GM19468 (cell line): ENCODE results near the gene TCTN1.
"Not testable (repeated sequence)": the region's sequence is repeated elsewhere in the genome, so short reads cannot be mapped to it uniquely, and the experiment has no call there.

ENCODE experiments used
- ATAC-seq: cut with Tn5 transposase; IDR thresholded peaks from one replicate; pipeline ENCODE4 v1.9.1; 2021; ENCODE audit warnings: mild to moderate bottlenecking, moderate library complexity, moderate number of reproducible peaks; ENCODE audit not compliant: unreplicated experiment; ENCODE audit errors: extremely low read depth

Gene TCTN1

DNA sequence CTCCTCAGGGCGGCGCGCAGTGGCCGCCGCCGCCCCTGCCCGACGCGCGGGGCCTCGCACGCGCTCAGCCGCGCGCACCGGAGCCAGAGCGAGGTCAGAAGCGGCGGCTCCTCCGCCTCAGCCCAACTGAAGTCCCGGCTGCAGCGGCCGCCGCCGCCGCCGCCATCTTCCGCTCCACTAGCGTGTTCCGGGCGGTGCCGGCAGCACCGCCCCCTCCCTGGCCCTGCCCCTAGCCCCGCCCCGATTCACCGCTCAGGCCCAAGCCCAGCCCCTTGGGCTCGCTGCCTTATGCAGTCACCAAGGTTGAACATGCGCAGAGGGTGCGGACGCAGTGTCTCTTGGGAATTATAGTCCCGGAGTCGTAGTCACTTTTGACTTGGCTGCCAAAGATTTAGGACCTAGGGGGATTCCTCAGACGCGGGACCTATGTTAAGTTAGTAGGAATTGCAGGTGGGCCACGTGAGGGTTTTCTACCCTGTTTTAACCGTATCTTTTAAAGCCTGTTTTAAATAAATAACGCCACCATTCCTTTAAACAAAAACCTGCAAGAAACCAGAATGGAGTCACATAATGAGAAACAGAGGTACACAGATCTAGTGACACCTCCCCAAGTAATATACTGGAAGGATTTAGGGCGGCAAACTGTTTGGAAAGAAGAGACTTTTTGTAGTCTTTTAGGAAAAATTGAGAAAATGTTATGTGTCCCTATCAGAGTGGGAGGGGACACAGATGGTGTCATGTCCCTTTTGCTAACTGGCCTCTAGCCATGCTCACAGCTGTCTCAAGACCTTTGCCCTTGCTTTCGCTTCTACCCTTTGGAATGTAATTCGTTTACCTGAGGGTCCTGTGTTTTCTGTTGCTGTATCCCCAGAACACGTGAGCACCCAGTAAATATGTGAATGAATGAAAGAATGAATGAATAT, 30.5 kb upstream of the TCTN1 start, which contains the start of gene PPTC7:
Gene PPTC7, minus strand, starts transcription at position 182 of the 923 bp plus-strand sequence. CDS start 287 bp downstream, outside the sequence.
- peak; percentile 46 for ATAC-seq

DNA sequence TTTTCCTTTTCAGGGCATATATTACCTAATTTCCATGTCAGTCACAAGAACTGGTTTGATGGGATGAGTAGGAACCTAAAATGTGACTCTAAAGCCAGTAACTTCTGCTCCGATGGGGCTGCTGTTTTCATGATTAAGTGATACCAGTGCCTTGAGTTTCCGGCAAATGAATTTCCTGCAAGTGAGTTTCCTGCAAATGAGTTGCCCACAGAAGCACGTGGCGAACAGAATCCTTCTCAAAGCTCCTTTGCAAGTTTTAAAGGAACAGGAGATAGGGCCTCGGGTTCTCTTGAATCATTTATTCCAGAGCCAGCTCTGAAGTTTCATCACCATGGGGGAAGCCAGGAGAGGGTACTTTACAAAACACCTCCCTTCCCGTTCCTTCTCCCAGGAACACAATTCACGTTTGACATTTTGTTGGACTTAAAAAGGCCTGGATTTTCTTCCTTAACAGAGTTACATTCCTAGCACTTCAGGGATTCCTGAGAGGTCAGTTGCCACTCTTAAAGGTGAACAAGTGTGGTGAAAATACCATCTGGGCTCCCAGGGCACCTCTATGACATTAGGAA, 28.6 kb upstream of the TCTN1 start:
- no peak for ATAC-seq

DNA sequence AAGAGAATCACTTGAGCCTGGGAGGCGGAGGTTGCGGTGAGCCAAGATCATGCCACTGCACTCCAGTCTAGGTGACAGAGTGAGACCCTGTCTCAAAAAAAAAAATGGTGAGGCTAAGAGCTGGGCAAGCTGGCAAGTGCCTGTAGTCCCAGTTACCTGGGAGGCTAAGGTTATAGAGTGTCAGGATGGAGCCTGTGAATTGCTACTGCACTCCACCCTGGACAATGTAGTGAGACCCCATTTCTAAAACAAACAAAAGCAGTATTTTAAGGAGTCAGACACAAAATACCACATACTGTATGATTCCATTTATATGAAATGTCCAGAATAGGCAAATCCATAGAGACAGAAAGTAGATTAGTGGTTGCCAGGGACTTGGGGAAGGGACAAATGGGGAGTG, 26.8 kb upstream of the TCTN1 start:
- ATAC-seq, result not testable (repeated sequence)

DNA sequence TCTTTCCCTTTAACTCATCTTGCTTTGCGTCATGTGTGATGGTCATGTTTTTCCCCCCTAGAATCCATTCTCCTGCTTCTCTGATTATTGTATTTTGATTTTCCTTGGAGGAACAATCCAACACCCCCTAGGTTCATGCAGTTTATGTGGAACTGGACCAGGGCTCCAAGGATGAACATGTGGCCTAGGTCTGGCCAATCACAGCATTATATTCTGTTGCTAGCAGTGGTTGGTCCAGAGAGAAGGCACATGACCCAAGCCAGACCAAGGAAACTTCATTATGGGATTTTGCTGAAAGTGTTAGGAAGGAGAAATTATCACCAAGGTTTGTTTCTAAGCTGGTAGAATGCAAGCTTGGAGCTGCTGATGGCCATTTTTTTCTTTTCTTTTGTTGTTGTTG, 23.9 kb upstream of the TCTN1 start:
- no peak for ATAC-seq

DNA sequence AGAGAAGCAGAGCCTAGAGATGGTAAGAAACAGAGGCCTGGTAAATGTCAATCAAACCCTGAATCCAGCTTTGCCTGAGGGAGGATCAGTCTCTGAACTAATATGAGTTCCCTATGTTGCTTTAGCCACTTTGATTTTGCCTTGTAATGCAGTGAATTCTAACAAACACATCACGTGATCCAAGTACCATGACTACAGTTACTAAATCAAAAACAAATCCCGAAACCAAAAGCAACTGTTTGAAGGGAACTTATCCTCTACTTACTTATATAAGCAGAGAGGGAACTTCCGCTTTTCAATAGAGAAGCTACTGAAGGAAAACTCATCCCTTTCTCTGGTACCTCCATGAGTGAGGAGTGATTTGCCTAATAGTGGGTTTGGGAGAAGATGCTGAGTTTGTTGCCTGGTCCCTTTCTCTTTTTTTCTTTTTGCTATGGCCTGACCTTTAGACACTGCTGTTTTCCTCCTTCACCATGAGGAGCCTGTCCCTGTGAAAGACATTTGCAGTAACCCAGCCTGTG, 23.1 kb upstream of the TCTN1 start:
- no peak for ATAC-seq

DNA sequence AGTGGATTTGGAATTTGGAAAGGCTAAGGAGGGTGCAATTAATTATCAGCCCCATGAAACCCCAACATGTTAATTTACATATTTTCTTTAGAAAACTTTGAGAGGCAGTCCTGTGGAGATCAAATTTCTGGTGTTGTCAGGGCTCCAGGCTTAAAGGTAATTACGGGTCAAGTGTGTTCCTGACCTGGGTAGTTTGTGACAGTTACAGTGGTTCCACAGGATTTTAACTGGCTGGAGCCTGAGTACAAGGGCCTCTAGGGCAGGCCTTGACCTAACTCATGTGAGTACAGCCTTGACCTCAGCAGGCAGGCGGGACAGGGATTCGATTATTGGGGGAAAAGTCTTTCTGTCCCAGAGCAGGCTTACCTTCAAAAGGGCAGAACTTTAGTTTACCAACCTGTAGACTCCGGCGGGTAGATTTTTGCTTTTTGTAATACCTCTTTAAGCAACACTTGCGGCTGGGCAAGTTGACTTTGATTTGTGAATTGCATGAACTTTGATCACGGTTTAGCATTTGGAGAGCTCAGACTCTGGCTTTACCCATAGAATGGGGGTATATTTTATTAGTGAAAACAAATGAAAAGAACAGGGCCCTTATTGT, 22.4 kb upstream of the TCTN1 start:
- no peak for ATAC-seq

DNA sequence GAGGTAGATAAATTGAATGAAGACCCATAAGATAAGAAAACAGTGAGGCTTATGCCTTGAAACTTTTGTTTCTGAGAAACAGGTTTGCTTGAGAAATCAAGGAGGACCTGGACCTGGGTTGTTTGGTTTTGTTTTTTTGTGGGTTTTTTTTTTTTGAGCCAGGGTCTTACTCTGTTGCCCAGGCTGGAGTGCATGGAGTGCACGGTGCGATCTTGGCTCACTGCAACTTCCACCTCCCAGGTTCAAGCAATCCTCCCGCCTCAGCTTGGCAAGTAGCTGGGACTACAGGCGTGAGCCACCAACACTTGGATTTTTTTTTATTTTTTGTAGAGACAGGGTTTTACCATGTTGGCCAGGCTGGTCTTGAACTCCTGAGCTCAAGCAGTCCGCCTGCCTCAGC, 21.9 kb upstream of the TCTN1 start:
- ATAC-seq, result no peak

DNA sequence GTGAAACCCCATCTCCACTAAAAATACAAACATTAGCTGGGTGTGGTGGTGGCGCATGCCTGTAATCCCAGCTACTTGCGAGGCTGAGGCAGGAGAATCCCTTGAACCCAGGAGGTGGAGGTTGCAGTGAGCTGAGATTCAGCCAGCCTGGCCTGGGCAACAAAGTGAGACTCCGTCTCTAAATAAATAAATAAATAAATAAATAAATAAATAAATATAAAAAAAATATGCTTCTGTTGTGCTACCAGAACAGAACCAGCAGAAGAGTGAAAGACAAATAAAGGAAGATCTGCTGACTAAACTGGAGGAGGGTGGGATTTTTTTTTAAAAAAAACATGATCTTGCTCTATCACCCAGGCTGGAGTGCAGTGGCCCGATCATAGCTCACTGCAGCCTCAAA, 21.0 kb upstream of the TCTN1 start:
- ATAC-seq, result not testable (repeated sequence)

DNA sequence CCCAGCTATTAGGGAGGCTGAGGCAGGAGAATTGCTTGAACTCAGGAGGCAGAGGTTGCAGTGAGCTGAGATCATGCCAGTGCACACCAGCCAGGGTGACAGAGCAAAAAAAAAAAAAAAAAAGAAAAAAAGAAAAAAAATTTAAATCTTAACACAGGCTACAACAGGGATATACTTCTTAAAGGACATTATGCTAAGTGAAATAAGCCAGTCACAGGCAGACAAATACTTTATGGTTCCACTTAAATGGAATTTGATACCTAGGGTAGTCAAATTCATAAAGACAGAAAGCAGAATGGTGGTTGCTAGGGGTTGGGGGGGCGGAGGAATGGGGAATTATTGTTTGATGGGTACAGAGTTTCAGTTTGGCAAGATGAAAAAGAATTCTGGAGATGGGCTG, 16.0 kb upstream of the TCTN1 start:
- no peak for ATAC-seq

DNA sequence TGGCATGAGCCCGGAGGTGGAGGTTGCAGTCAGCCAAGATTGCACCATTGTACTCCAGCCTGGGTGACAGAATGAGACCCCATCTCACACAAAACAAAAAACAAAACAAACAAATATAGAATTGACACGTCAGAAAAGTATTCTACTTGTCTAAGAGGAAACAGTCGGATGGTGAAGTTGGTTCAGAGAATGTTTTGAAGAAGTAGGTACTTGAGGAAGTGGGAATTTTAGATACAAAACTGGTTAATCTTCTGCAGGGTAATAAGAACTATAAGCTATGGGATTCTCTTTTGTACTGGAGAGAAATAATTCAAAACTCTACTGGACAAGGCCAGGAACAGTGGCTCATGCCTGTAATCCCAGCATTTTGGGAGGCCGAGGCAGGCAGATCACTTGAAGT, 14.6 kb upstream of the TCTN1 start:
- no peak for ATAC-seq

DNA sequence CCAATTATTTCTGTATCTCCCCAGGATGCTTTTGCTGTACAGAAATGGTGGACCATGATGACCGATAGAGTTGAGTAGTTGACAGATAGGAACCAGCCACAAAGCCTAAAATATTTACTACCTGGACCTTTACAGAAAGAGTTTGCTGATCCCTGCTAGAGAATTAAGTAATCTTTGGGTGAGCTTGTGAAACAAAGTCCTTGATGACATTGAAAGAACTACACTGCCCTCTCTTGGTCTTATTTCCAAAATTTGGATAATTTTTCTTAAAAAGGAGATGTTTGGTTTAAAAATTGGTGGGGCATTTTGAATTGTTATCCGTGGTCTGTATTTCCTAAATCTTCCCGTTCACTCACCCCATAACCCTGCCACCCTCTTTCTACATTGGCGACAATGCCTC, 13.7 kb upstream of the TCTN1 start:
- no peak for ATAC-seq

DNA sequence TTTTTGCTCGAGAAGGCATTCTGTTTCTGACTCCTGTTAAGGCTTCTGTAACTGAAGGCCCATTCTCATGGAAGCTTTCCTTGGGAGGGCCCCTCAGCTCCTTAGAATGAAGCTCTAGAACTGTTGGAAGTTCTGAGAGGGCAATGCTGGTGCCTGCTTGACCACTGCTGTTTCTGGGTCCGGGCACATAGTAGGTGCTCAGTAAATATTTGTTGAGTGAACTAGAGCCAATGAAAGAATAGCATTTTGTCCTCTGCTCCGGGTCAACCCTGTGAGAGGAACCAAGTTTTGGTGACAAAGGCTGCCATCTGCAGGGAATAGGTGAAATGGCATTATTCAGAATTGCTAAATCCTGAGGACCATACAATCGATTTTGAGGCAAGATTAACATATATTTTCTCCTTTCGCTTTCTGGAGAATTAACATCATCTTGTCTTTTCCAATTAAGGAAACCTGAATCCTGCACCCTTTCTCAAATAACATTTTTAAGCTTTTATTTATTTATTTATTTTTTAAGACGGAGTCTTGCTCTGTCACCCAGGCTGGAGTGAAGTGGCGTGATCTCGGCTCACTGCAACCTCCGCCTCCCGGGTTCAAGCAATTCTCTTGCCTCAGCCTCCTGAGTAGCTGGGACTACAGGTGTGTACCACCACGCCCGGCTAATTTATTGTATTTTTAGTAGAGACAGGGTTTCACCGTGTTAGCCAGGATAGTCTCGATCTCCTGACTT, 11.7 kb upstream of the TCTN1 start:
- ATAC-seq, result not testable (repeated sequence)

DNA sequence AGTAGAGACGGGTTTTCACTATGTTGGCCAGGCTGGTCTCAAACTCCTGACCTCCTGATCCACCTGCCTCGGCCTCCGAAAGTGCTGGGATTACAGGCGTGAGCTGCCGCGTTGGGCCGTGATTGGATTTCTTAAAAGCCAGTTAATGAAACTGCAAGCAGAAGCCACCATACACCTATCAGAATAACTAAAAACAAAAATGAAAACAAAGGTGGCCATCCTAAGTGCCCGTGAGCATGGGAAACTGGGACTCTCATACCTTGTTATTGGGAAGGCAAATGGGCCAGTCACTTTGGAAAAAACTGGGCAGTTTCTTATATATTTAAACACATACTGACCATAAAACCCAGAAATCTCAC, 7.7 kb upstream of the TCTN1 start:
- no peak for ATAC-seq

DNA sequence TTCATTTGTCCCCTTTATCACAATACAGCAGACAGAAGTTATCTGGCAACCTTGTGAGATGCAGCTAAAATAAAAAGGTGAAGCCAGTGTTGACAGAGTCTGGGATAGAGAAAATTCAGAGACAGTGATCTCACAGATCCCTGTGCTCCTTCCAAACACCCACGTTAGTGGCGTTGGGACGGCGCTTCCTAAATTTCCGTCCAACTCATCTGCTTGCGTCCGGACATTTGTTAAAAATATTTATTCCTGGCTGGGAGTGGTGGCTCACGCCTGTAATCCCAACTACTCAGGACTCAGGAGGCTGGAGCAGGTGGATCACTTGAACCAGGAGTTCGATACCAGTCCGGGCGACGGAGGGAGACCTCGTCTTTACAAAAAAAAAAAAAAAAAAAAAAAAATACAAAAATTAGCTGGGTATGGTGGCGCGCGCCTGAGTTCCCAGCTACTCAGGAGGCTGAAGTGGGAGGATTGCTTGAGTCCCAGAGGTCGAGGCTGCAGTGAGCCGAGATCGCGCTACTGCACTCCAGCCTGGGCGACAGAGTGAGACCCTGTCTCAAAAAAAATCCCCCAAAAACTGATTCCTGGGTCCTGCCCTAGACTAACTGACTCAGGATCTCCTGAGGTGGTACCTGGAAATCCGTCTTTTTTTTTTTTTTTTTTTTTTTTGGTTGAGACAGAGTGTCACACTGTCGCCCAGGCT, 708 bp upstream of the TCTN1 start:
- no peak for ATAC-seq

DNA sequence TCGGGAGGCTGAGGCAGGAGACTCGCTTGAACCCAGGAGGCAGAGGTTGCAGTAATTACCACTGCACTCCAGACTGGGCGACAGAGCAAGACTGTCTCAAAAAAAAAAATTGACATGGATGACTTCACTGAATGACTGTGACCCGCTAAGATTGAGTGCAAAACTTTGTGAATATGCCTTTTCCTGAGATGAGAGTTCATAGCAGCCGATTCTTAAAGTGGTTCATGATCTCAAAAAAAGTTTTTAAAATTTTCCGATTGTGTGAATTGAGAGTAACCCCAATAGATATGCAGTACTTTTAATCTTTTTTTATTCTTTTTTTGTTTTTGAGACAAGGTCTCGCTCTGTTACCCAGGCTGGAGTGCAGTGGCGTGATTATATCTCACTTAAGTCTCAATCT, 1.2 kb downstream of the TCTN1 start:
- no peak for ATAC-seq

DNA sequence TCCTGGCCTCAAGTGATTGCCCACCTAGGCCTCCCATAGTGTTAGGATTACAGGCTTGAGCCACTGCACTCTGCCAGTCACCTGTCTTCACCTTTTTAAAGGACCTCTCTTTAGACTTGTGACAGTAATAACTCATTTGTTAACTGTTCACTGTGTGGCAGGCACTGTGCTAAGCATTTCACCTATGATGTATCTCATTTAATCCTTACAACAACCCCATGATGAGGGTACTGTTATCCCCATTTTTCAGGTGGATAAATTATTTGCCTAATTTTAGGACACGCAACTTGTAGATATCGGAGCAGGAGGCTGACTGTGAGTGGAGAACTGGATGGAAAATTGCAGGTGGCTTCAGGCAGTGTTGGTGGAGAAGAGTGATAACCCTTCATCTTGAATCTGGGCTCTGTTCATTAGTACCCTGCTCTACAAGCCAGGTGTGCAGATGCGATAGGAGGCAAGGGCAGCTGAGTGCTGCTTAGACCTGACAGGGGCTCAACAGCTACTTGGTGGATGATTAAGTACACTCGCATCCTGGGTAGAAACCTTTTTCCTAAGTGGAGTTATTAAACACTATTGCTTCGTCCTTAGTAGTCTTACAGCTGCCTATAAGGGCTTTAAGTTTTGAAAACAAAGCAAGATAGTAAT, 2.7 kb downstream of the TCTN1 start:
- ATAC-seq, result no peak

DNA sequence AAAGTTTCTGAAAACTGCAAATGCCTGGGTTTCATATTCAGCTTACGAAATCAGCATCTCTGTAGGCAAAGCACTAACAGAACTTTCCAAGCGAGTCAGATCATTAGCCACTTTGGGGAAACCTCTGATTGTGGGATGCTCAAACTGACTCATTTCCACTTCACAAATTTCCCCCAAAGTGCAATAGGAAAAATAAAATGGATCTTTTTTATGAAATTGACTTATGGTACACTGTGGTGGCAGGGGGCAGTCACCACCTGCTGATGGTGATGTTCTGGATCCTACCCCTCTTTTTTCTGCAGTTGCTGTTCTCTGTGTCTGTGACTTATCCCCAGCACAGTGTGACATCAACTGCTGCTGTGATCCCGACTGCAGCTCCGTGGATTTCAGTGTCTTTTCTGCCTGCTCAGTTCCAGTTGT, 5.6 kb downstream of the TCTN1 start:
- no peak for ATAC-seq

DNA sequence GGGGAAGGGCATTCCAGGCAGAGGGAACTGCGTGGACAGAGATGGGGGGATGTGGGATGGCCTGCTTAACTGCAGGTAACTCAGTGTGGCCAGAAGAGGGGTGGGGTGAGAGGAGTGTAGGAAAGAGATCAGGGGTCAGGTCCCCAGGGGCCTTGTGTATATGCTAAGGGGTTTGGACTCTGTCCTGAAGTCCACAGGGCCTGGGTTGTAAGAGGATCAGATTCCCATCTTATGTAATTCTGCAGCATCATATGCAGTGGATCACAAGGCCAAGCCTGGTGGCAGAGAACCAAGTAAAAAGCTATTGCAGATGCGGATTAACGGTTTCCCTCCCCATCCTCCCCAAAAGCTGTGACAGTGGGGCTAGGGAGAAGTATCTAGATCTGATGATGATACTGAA, 8.7 kb downstream of the TCTN1 start:
- ATAC-seq, result no peak

DNA sequence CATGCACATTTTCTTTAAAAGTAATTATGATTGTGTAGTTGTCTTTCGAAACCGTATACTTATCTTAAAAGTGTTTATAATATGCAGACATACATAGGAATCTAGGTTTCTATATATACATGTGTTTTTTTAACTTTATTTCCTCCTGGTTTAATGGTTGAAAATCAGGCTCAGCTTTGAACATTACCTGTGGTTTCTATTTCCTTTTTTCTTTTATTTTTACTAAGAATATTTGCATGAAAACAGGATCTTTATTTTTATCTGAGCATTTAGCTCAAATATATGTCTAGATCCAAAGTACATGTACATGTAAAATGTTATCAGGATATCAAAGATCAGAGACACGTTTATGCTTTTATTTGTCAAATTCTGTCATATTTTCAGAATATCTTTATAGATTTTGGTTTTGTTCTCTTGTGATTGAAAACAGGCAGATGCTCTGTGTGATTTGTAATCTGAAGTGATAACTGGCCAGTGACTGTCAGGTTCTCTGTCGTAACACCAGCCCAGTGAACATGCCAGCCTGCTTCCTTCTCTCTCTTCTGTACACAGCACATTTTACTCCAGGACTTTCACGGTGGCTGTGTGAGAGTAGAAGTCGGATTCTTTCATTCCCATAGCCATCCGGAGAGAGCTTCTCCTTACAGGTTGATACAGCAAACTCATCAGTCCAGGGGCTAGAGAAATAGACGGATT, 13.7 kb downstream of the TCTN1 start:
- ATAC-seq, result no peak
